ENCODE data around the gene KLF6.
"Not testable (repeated sequence)": the region's sequence is repeated elsewhere in the genome, so short reads cannot be mapped to it uniquely, and the experiment has no call there.

KLF6 gene

DNA sequence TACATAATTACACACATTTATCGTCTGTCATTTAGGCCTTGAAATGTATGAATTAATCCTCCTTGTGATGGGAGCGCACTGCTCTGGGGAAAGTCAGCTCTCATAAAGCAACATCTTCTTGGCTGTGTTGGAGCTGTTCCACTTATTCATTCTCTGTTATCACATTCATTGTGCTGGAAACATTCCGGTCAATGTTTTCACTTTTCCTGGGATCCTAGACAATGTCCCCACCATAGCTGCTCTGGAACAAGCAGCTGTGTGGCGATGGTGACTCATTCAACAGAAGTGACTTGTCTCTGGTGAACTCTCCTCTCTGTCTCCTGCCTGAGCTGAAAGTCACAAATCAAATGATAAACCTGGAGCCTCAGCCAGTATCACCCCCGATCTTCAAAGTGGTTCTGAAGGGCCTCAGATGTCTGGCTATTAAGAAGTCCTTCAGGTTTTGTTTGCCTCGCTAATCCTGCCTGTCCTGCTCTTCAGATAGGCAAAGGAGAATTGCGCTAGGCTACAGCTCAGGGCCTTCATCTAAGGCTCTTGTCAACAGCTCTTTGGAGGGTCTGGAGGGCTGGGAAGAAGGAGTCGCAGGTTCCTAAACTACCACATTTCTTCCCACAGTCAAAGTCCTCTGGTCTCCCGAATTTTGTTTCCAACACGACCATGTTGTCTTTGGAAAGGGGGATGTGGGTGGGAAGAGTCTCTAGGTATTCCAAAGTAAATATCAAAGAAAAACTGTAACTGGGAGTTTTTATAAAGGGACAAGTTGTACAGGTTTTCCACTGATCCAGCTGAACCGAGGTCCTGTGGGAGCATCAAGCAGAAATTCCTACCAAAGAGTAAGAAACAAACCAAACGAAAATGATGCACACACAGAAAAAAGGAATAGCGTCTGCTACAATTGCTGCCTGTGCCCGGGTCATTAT is 29.3 kb downstream of the KLF6 start:
- no peak for DNase-seq

DNA sequence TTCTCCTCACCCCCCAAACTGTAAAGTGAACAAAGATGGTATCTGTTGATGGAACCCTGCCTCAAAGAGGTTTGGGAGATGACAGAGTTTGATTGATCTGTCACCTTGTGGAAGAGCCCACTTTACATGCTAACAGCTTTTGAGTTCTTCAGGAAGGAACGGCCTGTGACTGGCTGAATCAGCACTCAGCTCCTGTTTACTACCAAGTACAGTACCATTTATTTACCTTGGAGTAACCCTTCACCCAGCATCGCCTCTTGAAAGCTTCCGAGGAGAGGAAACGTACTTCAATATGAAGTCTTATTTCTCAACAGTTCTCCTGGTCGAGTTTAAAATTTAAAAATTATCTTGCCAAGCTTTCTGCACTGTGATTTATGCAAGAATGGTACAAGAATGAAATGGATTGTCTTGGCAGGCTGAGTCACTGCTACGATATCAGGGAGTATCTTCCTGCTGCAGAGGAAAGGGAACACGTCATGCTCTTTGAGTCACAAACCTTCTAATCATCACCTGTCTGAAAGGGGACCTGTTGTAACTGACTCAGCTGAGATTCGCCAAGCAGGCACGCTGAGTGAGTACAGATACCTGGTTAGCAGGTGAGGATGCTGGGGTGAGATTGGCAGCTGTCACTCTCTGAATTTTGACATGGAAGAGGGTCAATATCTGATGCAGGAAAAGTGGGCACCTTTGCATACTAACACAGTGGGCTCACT is 30.1 kb downstream of the KLF6 start:
- no peak for DNase-seq

DNA sequence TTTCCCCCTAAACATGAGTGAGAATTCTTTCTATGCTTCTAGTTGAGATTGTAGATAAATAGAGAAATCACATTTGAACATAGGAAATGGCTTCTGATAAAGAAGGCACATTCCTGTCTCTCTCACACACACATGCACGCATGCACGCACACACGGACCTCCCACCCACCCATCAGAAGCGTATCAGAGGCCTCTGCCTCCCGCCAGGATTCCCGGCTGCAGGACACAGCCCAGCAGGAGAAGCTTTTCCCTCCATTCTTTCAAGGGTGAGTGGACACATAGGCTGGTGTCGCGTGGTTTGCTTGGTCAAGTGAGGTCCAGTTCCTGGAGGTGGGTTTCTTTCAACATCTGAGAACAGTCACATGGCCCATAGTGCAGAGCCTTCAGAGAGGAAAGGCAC is 34.2 kb downstream of the KLF6 start:
- no peak for DNase-seq

DNA sequence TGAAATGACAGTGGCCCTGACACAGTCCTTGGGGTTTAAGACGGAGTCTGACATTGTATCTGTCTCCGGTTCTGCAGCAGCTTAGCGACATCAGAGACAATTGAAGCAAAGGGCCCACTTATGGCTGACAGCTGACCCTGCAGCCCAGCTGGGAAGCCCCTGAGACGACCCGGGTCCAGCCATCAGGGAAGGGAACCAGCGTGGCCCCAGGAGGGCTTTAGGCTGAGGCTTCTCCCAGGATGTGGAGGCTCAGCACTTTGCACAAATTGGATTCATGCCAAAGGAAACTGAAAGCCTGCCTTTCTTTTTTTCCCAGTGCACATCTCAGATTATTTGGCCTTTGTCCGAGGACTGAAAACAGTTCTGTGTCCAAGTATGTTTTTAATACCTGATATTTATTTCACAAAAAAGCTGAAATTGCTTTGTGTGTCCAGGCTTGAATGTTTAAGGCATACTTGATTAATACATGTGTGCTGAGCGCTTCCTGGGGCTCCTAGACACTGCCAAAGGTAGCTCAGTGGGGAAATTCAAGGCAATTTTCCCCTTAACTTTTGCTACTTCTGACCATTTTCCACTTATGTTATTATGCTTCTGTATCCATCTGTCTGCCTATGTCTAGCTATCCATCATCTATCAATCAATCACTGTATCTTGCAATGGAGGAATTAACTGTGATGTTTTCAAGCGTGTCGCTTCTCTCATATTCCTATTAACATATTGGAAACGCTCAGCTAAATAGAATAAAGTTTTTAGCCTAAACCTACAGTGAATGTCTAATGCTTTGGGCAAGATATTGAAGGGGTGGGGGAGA is 34.8 kb downstream of the KLF6 start:
- no peak for DNase-seq

DNA sequence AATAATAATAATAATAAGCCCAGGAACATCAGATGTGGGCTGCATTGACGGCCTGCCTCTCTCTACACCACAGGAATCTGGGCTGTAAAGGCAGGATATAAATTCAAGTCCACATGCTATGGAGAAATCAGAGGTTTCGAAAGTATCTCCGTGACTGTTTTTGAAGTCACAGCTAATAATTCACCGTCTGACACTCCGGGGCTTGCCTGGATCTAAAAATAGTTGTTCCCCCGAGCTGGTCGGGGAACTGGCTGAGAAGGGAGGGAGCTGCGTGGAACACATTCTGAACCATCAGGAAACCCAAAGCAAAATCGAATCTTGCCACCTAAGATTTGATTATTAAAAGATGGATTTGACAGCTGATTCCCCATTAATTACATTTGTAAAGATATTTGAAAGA is 35.4 kb downstream of the KLF6 start:
- no peak for DNase-seq

DNA sequence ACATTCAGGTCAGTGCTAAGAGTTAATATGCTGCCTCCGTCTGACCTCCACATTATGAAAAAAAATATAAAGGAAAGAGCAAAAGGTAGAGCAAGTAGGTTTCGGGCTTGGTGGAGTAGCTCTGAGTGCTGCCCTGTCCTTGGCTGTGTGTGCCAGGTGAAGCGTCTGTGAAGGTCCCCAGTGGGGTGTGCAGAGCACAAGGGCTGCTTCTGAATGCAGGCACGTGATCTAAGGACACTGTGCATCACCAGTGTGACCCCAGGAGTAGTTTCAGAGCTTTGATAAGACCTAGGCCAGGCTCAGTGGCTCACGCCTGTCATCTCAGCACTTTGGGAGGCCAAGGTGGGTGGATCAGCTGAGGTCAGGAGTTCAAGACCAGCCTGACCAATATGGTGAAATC is 36.0 kb downstream of the KLF6 start:
- DNase-seq: no peak

DNA sequence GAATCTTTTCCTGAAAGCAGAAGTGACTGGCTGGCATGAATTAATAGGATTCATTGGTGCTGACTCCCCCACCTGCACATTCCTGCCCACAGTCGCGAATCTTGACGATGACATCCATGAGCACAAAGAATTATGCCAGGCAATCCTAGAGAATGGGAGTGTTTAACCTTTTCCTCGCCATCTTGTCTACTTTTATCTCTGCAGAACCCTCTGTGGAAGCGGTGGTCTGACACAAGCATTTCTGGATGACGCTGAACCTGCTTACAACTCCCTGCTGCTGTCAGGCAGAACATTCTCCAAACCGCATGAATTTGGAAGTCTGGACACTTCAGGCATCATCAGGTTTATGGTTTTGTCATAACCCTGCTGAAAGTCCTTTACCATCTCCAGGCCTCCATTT is 36.5 kb downstream of the KLF6 start:
- no peak for DNase-seq

DNA sequence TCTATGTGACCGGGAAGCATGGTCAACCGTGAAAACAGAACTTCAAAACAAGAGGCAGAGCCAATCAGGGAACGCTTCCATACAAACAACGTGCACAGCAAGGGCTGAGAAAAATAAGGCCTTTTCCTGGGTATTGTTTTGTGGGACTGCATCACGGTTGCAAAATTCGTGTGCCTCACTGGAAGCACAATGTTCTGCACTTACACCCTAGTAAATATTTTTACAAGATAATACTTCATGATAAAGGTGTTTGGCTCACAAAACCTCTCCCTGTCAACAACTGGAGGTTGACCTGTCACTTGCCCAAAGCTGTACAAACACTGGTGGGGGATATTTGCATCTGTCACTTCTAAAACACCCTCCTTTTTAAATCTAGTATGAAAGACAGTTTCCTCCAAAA is 37.0 kb downstream of the KLF6 start:
- no peak for DNase-seq

DNA sequence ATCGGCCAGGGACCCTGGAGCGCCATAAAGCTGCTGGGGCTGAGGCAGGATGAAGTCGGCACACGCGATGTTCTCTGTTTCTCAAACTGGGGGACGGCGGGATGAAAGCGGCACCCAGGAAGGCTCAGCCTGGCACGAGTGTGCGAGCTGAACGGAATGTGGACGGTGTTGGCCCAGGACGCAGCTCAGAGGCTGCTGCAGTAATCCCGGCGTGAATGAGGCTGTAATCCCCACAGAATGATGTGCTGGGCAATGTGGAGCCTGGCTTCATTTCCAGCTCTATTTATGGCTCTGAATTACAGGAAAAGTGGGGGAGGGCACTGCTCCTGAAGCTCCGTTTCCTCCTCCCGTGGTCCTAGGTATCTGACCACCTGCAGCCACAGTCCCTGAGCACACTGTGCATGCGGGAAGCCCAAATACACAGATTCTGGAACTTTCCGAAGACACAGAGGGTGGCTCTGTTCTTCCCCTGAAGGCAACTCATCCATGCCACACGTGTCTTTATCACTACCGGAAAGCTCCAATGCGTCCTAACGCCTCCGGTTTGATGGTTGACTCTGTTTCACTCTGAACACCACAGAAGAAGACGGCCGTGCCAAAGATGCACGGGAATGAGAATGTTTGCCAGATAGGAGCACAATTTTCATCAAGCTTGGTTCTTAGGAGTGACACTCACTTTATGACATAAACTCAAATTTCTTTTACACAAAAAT is 37.6 kb downstream of the KLF6 start:
- no peak for DNase-seq

DNA sequence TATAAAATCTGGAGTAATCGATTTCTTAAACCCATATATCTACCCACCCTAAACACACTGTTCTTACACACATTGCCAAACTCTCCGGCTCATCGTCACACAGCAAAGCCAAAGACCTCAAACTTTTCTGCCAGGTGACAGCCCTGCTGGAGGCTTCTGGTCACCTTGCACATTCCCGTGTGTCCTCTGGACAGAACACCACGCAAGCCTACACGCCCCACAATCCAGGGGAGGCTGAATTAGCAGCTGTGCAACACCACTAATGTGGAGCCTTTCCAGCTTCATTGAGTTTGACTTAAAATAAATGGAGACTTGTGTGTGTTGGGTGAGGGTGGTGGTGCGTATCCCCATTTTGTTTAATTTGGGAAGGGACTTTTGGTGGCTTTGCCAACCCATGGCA is 38.4 kb downstream of the KLF6 start:
- DNase-seq: no peak

DNA sequence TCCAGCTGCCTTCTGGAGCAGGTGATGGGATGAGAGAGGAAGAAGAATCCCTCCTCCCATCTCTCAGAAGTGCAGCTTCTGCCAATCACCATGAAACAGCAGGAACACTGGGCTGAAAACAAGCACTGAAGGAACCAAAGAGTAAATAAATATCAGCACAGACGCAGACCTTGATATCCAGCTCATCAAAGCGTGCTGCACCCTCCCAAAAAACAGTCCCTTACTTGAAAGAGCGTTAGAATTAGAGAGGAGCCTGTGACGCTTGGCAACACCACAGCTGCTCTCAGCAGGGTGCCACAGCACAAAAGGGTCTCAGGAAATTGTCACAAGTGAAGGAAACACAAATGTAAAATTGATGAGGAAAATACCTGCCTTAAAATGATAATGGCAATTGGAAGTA is 39.5 kb downstream of the KLF6 start:
- no peak for DNase-seq

DNA sequence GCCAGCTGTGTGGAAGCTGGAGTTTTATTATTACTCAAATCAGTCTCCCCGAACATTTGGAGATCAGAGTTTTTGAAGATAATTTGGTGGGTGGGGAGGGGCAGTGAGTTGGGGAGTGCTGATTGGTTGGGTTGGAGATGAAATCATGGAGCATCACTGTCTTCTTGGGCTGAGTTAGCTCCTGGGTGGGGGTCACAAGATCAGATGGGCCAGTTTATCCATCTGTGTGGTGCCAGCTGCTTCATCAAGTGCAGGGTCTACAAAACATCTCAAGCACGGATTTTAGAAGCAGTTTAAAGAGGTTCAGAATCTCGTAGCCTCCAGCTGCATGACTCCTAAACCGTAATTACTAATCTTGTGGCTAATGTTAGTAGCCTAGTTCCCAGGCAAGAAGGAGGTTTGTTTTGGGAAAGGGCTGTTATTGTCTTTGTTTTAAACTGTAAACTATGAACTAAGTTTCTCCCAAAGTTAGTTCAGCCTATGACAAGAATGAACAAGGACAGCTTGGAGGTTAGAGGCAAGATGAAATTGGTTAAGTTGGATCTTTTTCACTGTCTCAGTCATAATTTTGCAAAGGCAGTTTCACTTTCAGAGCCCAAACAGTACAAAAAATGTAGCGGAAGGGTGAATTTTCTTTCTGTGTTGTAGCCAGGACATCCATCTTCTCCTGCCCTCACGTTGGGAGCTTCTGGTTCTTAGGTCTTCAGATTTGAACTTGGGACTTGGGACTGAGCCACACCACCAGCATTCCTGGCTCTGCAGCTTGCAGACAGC is 43.1 kb downstream of the KLF6 start:
- DNase-seq: no peak

DNA sequence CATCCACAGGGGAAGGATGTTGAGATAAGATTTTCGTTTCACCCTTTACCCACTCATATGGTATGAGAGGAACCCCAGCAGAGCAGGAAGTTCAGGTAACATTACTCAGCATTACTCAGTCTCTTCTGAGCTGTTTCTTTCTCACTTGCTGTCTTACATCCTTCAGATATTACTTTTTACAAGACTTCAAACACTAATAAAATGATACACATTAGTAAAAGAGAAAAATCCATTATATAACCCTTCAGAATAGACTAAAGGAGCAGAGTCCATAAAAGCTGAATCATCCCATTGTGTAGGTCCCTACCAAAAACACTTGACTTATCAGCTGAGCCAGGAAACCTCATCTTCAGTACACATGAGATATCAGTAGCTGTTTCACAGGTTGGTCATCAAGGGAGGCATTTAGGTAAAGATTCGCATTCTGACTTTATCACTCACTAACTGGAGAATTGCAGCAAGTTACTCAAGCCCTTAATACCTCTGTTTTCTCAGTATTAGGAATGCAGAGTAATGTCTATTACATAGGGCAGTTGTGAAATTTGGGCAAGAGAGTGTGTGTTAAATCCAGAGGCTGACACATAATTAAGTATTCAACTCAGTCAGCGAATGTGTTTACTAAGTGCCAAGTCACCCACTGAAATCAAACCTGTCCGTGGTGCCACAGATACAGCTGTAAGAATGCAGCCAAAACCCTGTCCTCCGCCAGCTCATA is 44.7 kb downstream of the KLF6 start:
- DNase-seq: no peak

DNA sequence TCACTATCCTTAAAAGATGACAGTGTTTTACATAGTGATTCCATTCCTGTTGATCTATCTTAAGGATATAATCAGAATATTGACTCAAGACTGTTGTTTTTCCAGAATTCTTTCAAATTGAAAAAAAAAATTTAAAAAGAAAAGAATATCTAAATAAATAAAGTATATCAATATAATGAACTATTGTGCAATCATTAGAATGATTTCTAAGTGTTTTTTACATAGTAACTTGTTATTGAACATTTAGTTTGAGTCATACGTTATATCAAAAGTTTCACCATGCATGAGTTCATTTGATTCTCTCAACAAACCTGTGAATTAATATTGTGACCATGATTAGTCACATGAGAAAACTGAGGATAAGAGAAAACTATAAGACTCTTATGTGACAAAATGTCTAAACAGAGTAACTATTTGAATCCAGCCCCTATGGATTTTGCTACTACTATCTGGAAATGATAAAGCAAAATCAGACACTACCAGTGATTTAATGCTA is 46.1 kb downstream of the KLF6 start:
- no peak for DNase-seq

DNA sequence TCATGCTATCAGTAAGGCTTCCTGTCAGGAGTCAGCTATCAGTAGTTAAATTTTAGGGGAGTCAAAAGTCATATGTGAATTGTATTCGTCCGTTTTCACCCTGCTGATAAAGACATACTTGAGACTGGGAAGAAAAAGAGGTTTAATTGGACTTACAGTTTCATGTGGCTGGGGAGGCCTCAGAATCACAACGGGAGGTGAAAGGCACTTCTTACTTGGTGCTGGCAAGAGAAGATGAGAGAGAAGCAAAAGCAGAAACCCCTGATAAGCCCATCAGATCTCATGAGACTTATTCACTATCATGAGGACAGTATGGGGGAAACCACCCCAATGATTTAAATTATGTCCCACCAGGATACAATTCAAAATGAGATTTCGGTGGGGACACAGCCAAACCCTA is 47.1 kb downstream of the KLF6 start:
- no peak for DNase-seq

DNA sequence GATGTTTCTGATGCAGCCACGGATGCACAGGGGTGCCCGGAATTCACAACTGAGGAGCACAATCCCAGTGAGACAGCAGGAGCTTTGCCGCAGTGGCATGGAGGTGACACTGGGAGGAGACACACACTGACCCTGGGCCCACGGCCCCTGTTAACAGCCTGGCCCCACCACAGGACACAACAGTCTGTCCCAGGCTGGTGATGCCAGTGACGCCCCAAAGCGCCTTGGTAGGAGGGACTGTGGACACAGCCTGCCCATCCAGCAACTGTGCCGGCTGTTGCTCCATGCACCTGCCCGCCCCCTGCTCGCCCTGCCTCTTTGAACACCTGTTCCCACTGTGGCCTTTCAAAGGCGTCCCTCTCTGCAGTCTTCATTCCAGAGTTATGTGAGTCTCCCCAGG is 49.8 kb downstream of the KLF6 start:
- DNase-seq: no peak

DNA sequence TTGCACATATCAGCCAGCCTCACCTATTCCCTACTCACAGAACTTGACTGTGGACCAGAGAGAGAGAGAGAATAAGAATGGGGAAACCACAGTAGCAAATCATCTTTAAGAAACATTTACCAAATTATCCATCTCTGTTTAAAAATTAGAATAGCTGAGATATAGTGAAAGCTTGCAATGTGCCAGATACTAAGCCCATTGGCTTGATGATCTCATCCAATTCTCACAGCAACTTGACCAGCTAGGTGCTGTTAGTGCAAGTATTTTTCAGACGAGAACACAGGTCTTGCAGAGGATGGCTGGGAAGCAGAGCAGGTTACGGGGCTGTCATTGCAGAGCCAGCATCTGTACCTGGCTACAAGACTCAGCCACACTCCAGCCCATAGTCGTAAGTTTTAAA is 50.9 kb downstream of the KLF6 start:
- DNase-seq: no peak

DNA sequence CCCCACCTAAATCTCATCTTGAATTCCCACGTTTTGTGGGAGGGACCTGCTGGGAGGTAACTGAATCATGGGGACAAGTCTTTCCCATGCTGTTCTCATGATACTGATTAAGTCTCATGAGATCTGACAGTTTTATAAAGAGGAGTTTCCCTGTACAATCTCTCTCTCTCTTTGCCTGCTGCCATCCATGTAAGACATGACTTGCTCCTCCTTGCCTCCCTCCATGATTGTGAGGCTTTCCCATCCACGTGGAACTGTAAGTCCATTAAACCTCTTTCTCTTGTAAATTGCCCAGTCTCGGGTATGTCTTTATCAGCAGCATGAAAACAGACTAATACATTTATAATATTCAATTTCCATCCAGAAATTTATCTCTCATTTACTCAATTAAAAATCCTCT is 52.8 kb downstream of the KLF6 start:
- DNase-seq: not testable (repeated sequence)

DNA sequence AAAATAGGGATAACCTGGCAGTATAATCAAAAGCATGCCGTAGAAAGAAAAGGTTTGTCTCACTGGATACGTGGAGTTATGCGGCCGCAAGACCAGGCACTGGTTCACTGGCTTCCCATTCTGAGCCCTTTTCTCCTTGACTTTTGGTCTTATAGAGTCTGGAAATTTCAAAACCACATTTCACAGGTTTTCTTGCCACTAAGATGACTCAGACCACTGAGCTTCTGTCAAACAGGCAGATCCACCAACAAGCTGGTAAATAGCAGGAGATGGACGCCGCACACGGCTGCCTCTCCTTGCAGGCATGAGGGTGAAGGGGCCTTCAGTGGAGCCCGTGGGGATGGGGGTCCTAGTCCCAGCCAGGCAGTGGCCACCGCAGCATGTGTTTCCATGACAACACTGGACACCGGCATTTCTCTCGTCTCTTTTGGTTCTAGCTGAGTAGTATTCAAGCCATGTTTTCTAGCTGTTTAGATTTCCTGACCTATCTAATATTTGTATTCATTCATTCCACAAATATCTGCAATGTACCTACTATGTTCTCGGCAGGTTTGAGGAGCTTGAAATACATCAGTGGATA is 55.5 kb downstream of the KLF6 start:
- no peak for DNase-seq

DNA sequence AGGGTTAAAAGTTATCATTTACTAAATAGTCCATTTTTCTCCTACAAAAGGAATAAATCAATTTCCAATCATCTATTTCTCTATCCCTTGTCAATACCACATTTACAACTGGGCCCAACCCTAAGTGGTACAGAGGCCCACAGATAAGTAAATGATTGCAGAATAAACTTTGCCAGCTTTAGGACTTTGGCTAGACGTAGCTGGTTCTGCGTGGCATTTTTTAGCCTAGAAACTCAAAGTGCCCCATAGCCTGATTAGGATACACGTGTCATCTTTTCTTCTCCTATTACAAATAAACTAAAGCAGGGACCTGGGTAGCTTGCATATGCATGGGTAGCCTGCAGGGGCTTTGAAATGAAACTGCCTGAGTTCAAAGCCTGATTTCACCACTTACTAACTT is 56.4 kb downstream of the KLF6 start:
- no peak for DNase-seq

DNA sequence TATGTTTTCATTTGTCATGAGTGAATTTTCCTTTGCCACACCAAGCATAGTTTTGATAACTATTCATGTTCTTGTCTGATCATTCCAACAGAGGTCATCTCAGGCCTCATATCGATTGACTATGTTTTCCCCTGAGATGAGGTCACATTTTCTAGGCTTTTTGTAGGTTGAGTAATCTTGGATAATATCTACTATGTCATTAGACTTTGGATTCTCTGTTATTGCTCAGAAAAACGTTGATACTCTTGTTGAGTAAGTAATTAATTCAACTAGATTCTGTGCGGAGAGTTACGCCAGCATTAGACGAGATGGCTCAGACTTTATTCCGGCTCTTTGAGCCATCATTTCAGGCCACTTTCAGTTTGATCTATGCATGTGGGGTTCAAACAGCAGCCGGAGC is 57.7 kb downstream of the KLF6 start:
- no peak for DNase-seq
